ENCODE data around the gene PDCD10.

PDCD10 gene

DNA sequence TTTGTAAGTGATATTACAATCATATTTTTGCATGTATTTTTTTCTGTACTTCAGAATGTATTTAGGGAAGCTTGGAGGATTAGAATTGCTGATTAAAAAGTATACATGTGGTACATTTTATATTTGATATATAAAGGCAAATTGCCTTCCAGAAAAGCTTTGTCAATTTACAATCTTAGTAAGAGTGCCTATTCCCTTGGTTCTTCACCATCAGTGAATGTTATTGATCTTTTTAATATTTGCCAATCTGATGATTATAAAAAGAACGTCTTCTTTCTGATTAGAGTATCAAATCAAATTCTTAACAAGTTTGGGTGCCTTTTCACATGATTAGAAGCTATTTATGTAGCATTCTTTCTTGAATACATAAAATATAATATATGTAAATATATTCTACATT lies 90.1 kb downstream of the PDCD10 start:
- DNase-seq (ENCODE audit: low spot score in 2 of 2) = no peak
- no peak overlapping the region for H3K4me3 Mint-ChIP-seq
- no peak for ATAC-seq (ENCODE audit: low read depth)
- no peaks in the 10 kb centered on the region for H3K4me1 Mint-ChIP-seq
- peaks cover 4% of the 10 kb centered on the region for H3K36me3 Mint-ChIP-seq
- peaks cover 7% of the 10 kb centered on the region for H3K9me3 Mint-ChIP-seq
- peaks cover 11% of the 10 kb centered on the region for H3K27me3 Mint-ChIP-seq
- H3K27ac Mint-ChIP-seq = no peak overlapping the region
